Measurements from ENCODE around the gene C14orf132.

DNA sequence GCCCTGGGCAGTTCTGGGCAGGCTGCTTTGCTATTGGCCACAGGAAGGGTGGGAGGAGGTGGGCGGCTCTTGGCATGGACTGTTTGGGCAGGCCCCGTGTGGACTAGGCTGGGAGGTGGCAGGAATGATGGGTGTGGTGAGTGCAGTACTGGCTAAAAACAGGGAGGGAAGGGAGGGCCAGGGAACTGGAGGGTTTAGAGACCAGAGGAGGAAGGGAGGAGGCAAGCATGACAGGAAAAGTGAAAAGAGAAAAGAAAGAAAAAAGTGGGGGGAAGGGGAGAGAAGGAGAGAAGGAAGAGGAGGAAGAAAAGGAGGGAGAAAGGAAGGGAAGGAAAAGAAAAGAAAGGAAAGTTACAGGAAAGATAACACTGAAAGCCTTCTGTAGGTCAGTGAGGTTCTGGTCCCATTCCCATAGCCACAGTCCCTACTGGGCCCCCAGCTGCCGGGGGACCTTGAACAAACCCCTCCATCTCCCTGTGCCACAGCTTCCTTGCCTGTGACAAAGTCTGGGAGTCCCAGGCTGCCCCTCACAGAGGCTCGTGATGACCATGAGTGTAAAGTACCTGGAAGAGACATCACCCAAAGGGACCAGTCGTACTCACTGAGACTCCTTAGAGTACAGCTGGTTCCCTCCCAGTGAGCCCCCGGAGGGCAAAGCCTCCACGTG, 1.1 kb upstream of the C14orf132 start:
- TF ChIP-seq, protein P1, sequence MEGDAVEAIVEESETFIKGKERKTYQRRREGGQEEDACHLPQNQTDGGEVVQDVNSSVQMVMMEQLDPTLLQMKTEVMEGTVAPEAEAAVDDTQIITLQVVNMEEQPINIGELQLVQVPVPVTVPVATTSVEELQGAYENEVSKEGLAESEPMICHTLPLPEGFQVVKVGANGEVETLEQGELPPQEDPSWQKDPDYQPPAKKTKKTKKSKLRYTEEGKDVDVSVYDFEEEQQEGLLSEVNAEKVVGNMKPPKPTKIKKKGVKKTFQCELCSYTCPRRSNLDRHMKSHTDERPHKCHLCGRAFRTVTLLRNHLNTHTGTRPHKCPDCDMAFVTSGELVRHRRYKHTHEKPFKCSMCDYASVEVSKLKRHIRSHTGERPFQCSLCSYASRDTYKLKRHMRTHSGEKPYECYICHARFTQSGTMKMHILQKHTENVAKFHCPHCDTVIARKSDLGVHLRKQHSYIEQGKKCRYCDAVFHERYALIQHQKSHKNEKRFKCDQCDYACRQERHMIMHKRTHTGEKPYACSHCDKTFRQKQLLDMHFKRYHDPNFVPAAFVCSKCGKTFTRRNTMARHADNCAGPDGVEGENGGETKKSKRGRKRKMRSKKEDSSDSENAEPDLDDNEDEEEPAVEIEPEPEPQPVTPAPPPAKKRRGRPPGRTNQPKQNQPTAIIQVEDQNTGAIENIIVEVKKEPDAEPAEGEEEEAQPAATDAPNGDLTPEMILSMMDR (IDR thresholded peaks at IDR 0.05) = no peak
- no peak for TF ChIP-seq POLR2A (IDR thresholded peaks at IDR 0.05)
